Neural progenitor cell (in vitro differentiated cells): ENCODE data around the gene DMTF1. TPM values are rescaled to one million over a fixed set of nuclear protein-coding genes. Genes with fewer than 3 reads are reported as not detected.

Experiments used
- DNase-seq: peaks from one replicate; pipeline ENCODE4 v3.0.0-alpha.2; 2016; ENCODE audit warnings: low spot score
- H2AFZ ChIP-seq: fragments of 200-600 bp; sonication (generic); replicated peaks from 2 replicates; pipeline ENCODE4 v1.6.1; 2016; ENCODE audit warnings: antibody characterized with exemption
- H3F3A ChIP-seq: fragments of 200-600 bp; sonication (generic); 2 replicates; pipeline ENCODE4 v1.6.1; 2016; ENCODE audit warnings: antibody characterized with exemption, low read depth
- H3K27ac ChIP-seq: fragments of 200-600 bp; sonication (generic); 2 replicates; pipeline ENCODE4 v1.5.1; 2016; ENCODE audit warnings: mild to moderate bottlenecking
- H3K27me3 ChIP-seq: fragments of 200-600 bp; sonication (generic); 2 replicates; pipeline ENCODE4 v1.6.1; 2016; ENCODE audit warnings: mild to moderate bottlenecking, moderate library complexity
- H3K36me3 ChIP-seq: fragments of 200-600 bp; sonication (generic); 2 replicates; pipeline ENCODE4 v1.5.1; 2016
- H3K4me1 ChIP-seq: fragments of 200-600 bp; sonication (generic); 2 replicates; pipeline ENCODE4 v1.6.1; 2016; ENCODE audit warnings: mixed run types
- H3K4me2 ChIP-seq: fragments of 200-600 bp; sonication (generic); 2 replicates; pipeline ENCODE4 v1.6.1; 2016
- H3K4me3 ChIP-seq: fragments of 200-600 bp; sonication (generic); 2 replicates; pipeline ENCODE4 v1.5.1; 2016
- H3K79me2 ChIP-seq: fragments of 200-600 bp; sonication (generic); 2 replicates; pipeline ENCODE4 v1.6.1; 2016; ENCODE audit warnings: low read depth
- H3K9ac ChIP-seq: fragments of 200-600 bp; sonication (generic); 2 replicates; pipeline ENCODE4 v1.6.1; 2016
- H3K9me3 ChIP-seq: fragments of 200-600 bp; sonication (generic); 2 replicates; pipeline ENCODE4 v1.5.1; 2016; ENCODE audit warnings: low read depth
- H4K20me1 ChIP-seq: fragments of 200-600 bp; sonication (generic); 2 replicates; pipeline ENCODE4 v1.6.1; 2016; ENCODE audit warnings: low read depth
- H3K27ac Mint-ChIP-seq: 3 replicates; pipeline ENCODE4 v1.8.0; 2021; ENCODE audit warnings: mixed read lengths
- H3K27me3 Mint-ChIP-seq: 2 replicates; pipeline ENCODE4 v1.8.0; 2022; ENCODE audit warnings: low read depth, mild to moderate bottlenecking, inconsistent platforms, moderate library complexity, mixed read lengths; ENCODE audit not compliant: insufficient read depth
- H3K36me3 Mint-ChIP-seq: 3 replicates; pipeline ENCODE4 v1.8.0; 2021; ENCODE audit warnings: mixed read lengths
- H3K4me1 Mint-ChIP-seq: 3 replicates; pipeline ENCODE4 v1.8.0; 2021; ENCODE audit warnings: mixed read lengths
- H3K4me3 Mint-ChIP-seq: 3 replicates; pipeline ENCODE4 v1.8.0; 2021; ENCODE audit warnings: mild to moderate bottlenecking, moderate library complexity, mixed read lengths
- H3K9me3 Mint-ChIP-seq: 3 replicates; pipeline ENCODE4 v1.8.0; 2020; ENCODE audit warnings: mixed read lengths
- CTCF ChIP-seq: fragments of 200-600 bp; sonication (generic); IDR thresholded peaks from 2 replicates; pipeline ENCODE4 v1.5.1; 2017; ENCODE audit warnings: antibody characterized with exemption, mild to moderate bottlenecking
- EZH2 ChIP-seq: fragments of 200-600 bp; sonication (generic); IDR thresholded peaks from 2 replicates; pipeline ENCODE4 v1.6.1; 2017; ENCODE audit warnings: antibody characterized with exemption, mild to moderate bottlenecking, moderate library complexity
- EZH2phosphoT487 ChIP-seq: fragments of 200-600 bp; sonication (generic); IDR thresholded peaks from 2 replicates; pipeline ENCODE4 v1.6.1; 2017; ENCODE audit warnings: antibody characterized with exemption
- total RNA-seq: library from RNA; depleted of rRNA; stranded (reverse); fragments of >200 nt; gene quantifications from 2 replicates; pipeline ENCODE4 v1.2.3, GENCODE V29; 2015; ENCODE audit warnings: low replicate concordance

The DMTF1 gene
- total RNA-seq, 1 donor from 2014 or later: 176 TPM

- H3K27me3 Mint-ChIP-seq: peaks cover 7% of the 10 kb centered on the region
- H3K27ac ChIP-seq: no peak overlapping the region
- no peaks in the 10 kb centered on the region for H3K9me3 ChIP-seq
- H3K4me3 ChIP-seq: no peak overlapping the region
- H3K9me3 Mint-ChIP-seq: no peaks in the 10 kb centered on the region
- H3K4me3 Mint-ChIP-seq: no peak overlapping the region
- no peaks in the 10 kb centered on the region for H3K36me3 Mint-ChIP-seq
- peak overlapping the region; percentile 64 for H2AFZ ChIP-seq
- no peak overlapping the region for H3K4me2 ChIP-seq
- peaks cover 14% of the 10 kb centered on the region for H3F3A ChIP-seq
- H3K9ac ChIP-seq: no peak overlapping the region
- peaks cover 19% of the 10 kb centered on the region for H3K79me2 ChIP-seq
- peak; percentile 21 for DNase-seq
- H3K4me1 Mint-ChIP-seq: peaks cover 11% of the 10 kb centered on the region
- H3K4me1 ChIP-seq: peaks cover 5% of the 10 kb centered on the region
- H3K36me3 ChIP-seq: no peaks in the 10 kb centered on the region
- TF ChIP-seq EZH2phosphoT487 (no peak), CTCF (peak; percentile 60), EZH2 (no peak)
- no peaks in the 10 kb centered on the region for H3K27me3 ChIP-seq
- peaks cover 4% of the 10 kb centered on the region for H4K20me1 ChIP-seq
- H3K27ac Mint-ChIP-seq: no peak overlapping the region
Measured at GRCh38 chr7:87148332-87148955, 3.8 kb upstream of the DMTF1 start.

DNA sequence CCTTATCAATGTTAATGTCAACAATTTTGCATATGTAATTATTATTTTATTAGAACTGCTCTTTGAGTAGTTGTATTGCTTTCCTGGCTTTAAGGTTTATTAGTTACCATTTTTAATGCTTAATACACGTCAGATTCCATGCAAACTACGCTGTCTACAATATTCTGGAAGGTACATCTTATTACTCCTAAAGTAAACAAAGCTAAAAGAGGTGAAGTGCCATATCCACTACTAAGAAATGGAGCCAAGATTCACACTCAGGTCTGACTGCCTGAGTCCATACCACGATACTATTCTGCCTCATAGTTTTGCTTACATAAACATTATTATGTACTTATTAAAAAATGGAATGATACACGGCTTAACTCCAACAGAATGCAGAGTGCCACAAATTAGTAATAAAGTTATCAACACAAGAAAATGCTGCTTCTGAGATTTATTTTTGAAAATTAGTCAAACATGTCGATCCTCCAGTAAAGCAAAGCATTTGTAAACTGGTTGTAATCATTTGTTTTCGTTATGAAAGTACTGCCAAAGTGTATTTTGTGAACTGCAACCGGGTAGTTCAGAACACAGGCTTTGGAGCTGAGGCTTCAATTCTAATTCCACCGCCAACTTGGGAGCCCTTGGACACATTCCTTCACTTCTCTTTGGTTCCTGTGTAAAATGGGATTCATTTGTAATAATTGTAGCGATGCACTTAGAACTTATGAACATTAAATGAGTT, 1.1 kb upstream of the DMTF1 start:
- H4K20me1 ChIP-seq: peaks cover 31% of the 10 kb centered on the region
- H3K27ac ChIP-seq: peak overlapping the region; percentile 100
- peak overlapping the region; percentile 92 for H3K4me2 ChIP-seq
- H2AFZ ChIP-seq: peak overlapping the region; percentile 88
- H3K4me3 Mint-ChIP-seq: peak overlapping the region; percentile 98
- no peaks in the 10 kb centered on the region for H3K9me3 Mint-ChIP-seq
- H3K4me3 ChIP-seq: peak overlapping the region; percentile 96
- H3K27ac Mint-ChIP-seq: peak overlapping the region; percentile 100
- H3K27me3 Mint-ChIP-seq: peaks cover 7% of the 10 kb centered on the region
- peaks cover 14% of the 10 kb centered on the region for H3F3A ChIP-seq
- H3K36me3 Mint-ChIP-seq: peaks cover 3% of the 10 kb centered on the region
- TF ChIP-seq CTCF: no peak
- no peak for TF ChIP-seq EZH2
- no peak for TF ChIP-seq EZH2phosphoT487
- peak overlapping the region; percentile 99 for H3K9ac ChIP-seq
- H3K27me3 ChIP-seq: no peaks in the 10 kb centered on the region
- DNase-seq: no peak
- peaks cover 28% of the 10 kb centered on the region for H3K4me1 Mint-ChIP-seq
- peaks cover 26% of the 10 kb centered on the region for H3K4me1 ChIP-seq
- H3K9me3 ChIP-seq: no peaks in the 10 kb centered on the region
- H3K36me3 ChIP-seq: peaks cover 14% of the 10 kb centered on the region
- H3K79me2 ChIP-seq: peaks cover 47% of the 10 kb centered on the region

DNA sequence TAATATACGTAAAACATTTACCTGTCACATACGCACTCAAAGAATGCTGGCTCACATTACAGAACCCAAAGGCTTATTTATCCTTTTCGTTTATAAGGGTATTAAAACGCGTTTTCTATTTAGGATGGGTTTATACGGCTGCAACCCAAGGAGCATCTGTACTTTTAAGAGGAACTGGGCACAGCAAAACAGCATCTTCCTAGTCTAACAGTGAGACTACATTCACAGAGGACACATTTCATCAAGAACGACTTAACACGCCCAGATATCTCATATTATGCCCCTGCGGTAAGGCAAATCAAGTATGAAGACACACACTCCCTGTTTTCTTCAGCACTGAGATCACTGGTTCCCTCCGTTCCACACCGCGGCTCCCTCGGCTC, 533 bp upstream of the DMTF1 start:
- H3K9me3 ChIP-seq: no peaks in the 10 kb centered on the region
- TF ChIP-seq CTCF (no peak), EZH2 (no peak), EZH2phosphoT487 (no peak)
- Mint-ChIP-seq H3K27me3 (peaks cover 7% of the 10 kb centered on the region), H3K4me1 (peaks cover 31% of the 10 kb centered on the region), H3K4me3 (peak overlapping the region; percentile 98), H3K9me3 (no peaks in the 10 kb centered on the region), H3K36me3 (peaks cover 3% of the 10 kb centered on the region), H3K27ac (peak overlapping the region; percentile 100)
- DNase-seq: no peak
- peaks cover 14% of the 10 kb centered on the region for H3F3A ChIP-seq
- peak overlapping the region; percentile 92 for H3K4me2 ChIP-seq
- peaks cover 52% of the 10 kb centered on the region for H3K79me2 ChIP-seq
- H3K27ac ChIP-seq: peak overlapping the region; percentile 100
- peak overlapping the region; percentile 96 for H3K4me3 ChIP-seq
- peaks cover 15% of the 10 kb centered on the region for H3K36me3 ChIP-seq
- peaks cover 37% of the 10 kb centered on the region for H4K20me1 ChIP-seq
- H2AFZ ChIP-seq: peak overlapping the region; percentile 88
- H3K9ac ChIP-seq: peak overlapping the region; percentile 99
- H3K4me1 ChIP-seq: peaks cover 31% of the 10 kb centered on the region
- H3K27me3 ChIP-seq: no peaks in the 10 kb centered on the region
